SU-DHL-6 (cell line): Measurements from ENCODE around the gene NXPH1.

ENCODE experiments used
- H2AFZ ChIP-seq: fragments of 200-600 bp; sonication (generic); 2 replicates; pipeline ENCODE4 v1.6.1; 2014; ENCODE audit warnings: low read depth, mild to moderate bottlenecking, moderate library complexity, mixed read lengths, antibody characterized with exemption, low read length; ENCODE audit not compliant: severe bottlenecking
- H3F3A ChIP-seq: fragments of 200-600 bp; shearing (Covaris generic); 2 replicates; pipeline ENCODE4 v1.6.0; 2016; ENCODE audit warnings: antibody characterized with exemption, mild to moderate bottlenecking; ENCODE audit not compliant: insufficient read depth
- H3K27ac ChIP-seq: fragments of 200-600 bp; sonication (generic); 2 replicates; pipeline ENCODE4 v1.5.1; 2016; ENCODE audit warnings: low read depth, mild to moderate bottlenecking, low read length, moderate library complexity, mixed read lengths
- H3K27me3 ChIP-seq: fragments of 200-600 bp; sonication (generic), shearing (Covaris generic); 2 replicates; pipeline ENCODE4 v1.6.0; 2014; ENCODE audit warnings: mild to moderate bottlenecking, low read length
- H3K36me3 ChIP-seq: fragments of 200-600 bp; sonication (generic); 2 replicates; pipeline ENCODE4 v1.6.1; 2014; ENCODE audit warnings: mild to moderate bottlenecking, low read length, mixed read lengths
- H3K4me2 ChIP-seq: fragments of 300-600, 200-600 bp; shearing (Covaris generic), sonication (generic); 2 replicates; pipeline ENCODE4 v1.6.0; 2014; ENCODE audit warnings: low read length, low read depth, mild to moderate bottlenecking; ENCODE audit not compliant: poor library complexity, severe bottlenecking
- H3K4me3 ChIP-seq: fragments of 200-600 bp; sonication (generic); 2 replicates; pipeline ENCODE4 v1.5.1; 2014; ENCODE audit warnings: antibody characterized with exemption, low read length, mild to moderate bottlenecking, mixed read lengths; ENCODE audit not compliant: insufficient read depth, poor library complexity, severe bottlenecking
- H3K79me2 ChIP-seq: fragments of 200-600 bp; sonication (generic); 2 replicates; pipeline ENCODE4 v1.6.1; 2014; ENCODE audit warnings: mild to moderate bottlenecking, low read length, moderate library complexity; ENCODE audit not compliant: insufficient read depth
- H3K9ac ChIP-seq: fragments of 200-600 bp; sonication (generic); 2 replicates; pipeline ENCODE4 v1.7.0; 2014; ENCODE audit warnings: mild to moderate bottlenecking, low read length
- H3K9me2 ChIP-seq: fragments of 200-600 bp; sonication (generic); replicated peaks from 2 replicates; pipeline ENCODE4 v1.6.1; 2014; ENCODE audit warnings: low read length; ENCODE audit not compliant: insufficient read depth
- H3K9me3 ChIP-seq: fragments of 200-600 bp; sonication (generic); 2 replicates; pipeline ENCODE4 v1.6.1; 2014; ENCODE audit warnings: low read length, mixed read lengths; ENCODE audit not compliant: insufficient read depth
- H4K20me1 ChIP-seq: fragments of 200-600 bp; sonication (generic); 2 replicates; pipeline ENCODE4 v1.6.1; 2014; ENCODE audit warnings: low read depth, mild to moderate bottlenecking, antibody characterized with exemption, low read length, moderate library complexity, mixed read lengths
- CTCF ChIP-seq: fragments of 200-600 bp; sonication (generic); IDR thresholded peaks from one replicate; pipeline ENCODE4 v1.5.1; 2017; ENCODE audit warnings: antibody characterized with exemption, mild to moderate bottlenecking, low read length, moderate library complexity; ENCODE audit not compliant: insufficient read depth, poor library complexity, severe bottlenecking
- EZH2phosphoT487 ChIP-seq: fragments of 200-600 bp; sonication (generic), shearing (Covaris generic); conservative IDR thresholded peaks from 2 replicates; pipeline ENCODE4 v1.6.1; 2018; ENCODE audit warnings: mild to moderate bottlenecking, antibody characterized with exemption, low read length, moderate library complexity, mixed read lengths

NXPH1 gene

GRCh38 chr7:8442814-8443304 is 9.4 kb downstream of the NXPH1 start:
- no peak for TF ChIP-seq CTCF
- TF ChIP-seq EZH2phosphoT487 = no peak
- Histone ChIP-seq H4K20me1 (no peaks in the 10 kb centered on the region), H3K79me2 (no peaks in the 10 kb centered on the region), H3K9ac (no peak overlapping the region), H3K27me3 (no peaks in the 10 kb centered on the region), H3K27ac (no peak overlapping the region), H3K4me3 (no peak overlapping the region), H3K9me3 (no peaks in the 10 kb centered on the region), H3F3A (no peaks in the 10 kb centered on the region), H2AFZ (no peak overlapping the region), H3K9me2 (no peaks in the 10 kb centered on the region), H3K4me2 (no peak overlapping the region), H3K36me3 (no peaks in the 10 kb centered on the region)

GRCh38 chr7:8443576-8444467 is 10.4 kb downstream of the NXPH1 start:
- no peaks in the 10 kb centered on the region for H4K20me1 ChIP-seq
- TF ChIP-seq EZH2phosphoT487 = no peak
- TF ChIP-seq CTCF = no peak
- no peak overlapping the region for H3K9ac ChIP-seq
- H3K9me3 ChIP-seq = no peaks in the 10 kb centered on the region
- no peak overlapping the region for H3K4me3 ChIP-seq
- H3F3A ChIP-seq = no peaks in the 10 kb centered on the region
- no peaks in the 10 kb centered on the region for H3K79me2 ChIP-seq
- H3K27me3 ChIP-seq = no peaks in the 10 kb centered on the region
- no peak overlapping the region for H3K4me2 ChIP-seq
- H3K9me2 ChIP-seq = no peaks in the 10 kb centered on the region
- H2AFZ ChIP-seq = no peak overlapping the region
- no peaks in the 10 kb centered on the region for H3K36me3 ChIP-seq
- H3K27ac ChIP-seq = no peak overlapping the region

- Histone ChIP-seq H3K79me2 (no peaks in the 10 kb centered on the region), H3K27me3 (no peaks in the 10 kb centered on the region), H3K4me2 (no peak overlapping the region)
Observed at GRCh38 chr7:8444468-8444769, 11.0 kb downstream of the NXPH1 start.

More at GRCh38 chr7:8444468-8444769, 11.0 kb downstream of the NXPH1 start:
- Histone ChIP-seq H3K36me3 (no peaks in the 10 kb centered on the region), H3K4me3 (no peak overlapping the region), H4K20me1 (no peaks in the 10 kb centered on the region), H2AFZ (no peak overlapping the region), H3K9ac (no peak overlapping the region), H3F3A (no peaks in the 10 kb centered on the region), H3K27ac (no peak overlapping the region), H3K9me2 (no peaks in the 10 kb centered on the region), H3K9me3 (no peaks in the 10 kb centered on the region)
- TF ChIP-seq CTCF = no peak
